K562 (cell line): ENCODE measurements around the gene UBN1. TPM values are rescaled to one million over a fixed set of nuclear protein-coding genes. Genes with fewer than 3 reads are reported as not detected.
A peak's percentile ranks its signal among the peaks of the same experiment; 100 is the strongest.

Experiments
- CBX1 ChIP-seq: sonication (generic); IDR thresholded peaks from 2 replicates; pipeline ENCODE4 v1.6.1; 2016; ENCODE audit warnings: antibody characterized with exemption, low read depth, mild to moderate bottlenecking
- EGR1 ChIP-seq: fragments of 450-650 bp; conservative IDR thresholded peaks from 2 replicates; pipeline ENCODE4 v1.6.1; 2017; ENCODE audit warnings: mild to moderate bottlenecking
- FOXM1 ChIP-seq, 2 experiments: fragments of 450-650 bp in 1 of 2; sonication (generic) in 1 of 2; formaldehyde crosslinking in 1 of 2; IDR thresholded peaks; 2 replicates each; pipeline versions ENCODE4 v1.6.1 to v1.9.0; 2017 to 2022; ENCODE audit warnings: low read depth in 2 of 2, mild to moderate bottlenecking in 2 of 2, missing genetic modification reagents in 1 of 2, moderate library complexity in 1 of 2
- JUN ChIP-seq, 2 experiments: sonication (generic) in 1 of 2; formaldehyde crosslinking in 1 of 2; IDR thresholded peaks; 2 replicates each; pipeline versions ENCODE4 v1.6.1 to v1.8.0; 2012 to 2022; ENCODE audit warnings: borderline replicate concordance in 2 of 2, mild to moderate bottlenecking in 2 of 2, improper control_type of control experiment in 1 of 2, low read depth in 1 of 2, low read length in 1 of 2, missing genetic modification reagents in 1 of 2
- POLR2H ChIP-seq: IDR thresholded peaks from 2 replicates; pipeline ENCODE4 v1.6.1; 2016; ENCODE audit warnings: missing genetic modification characterization, low read depth, mild to moderate bottlenecking, control low read depth, missing compliant biosample characterization, moderate library complexity
- RBBP5 ChIP-seq: fragments of 200-600 bp; sonication (generic); IDR thresholded peaks from 2 replicates; pipeline ENCODE4 v1.6.1; 2012; ENCODE audit warnings: borderline replicate concordance, mild to moderate bottlenecking, low read length, control low read depth, inconsistent platforms; ENCODE audit not compliant: insufficient read depth, poor library complexity, severe bottlenecking
- ZNF77 ChIP-seq: fragments of 250-450 bp; sonication (Bioruptor Pico); IDR thresholded peaks from 2 replicates; pipeline ENCODE4 v1.5.0; 2020
- polyA plus RNA-seq, 8 experiments: library from polyadenylated mRNA; depleted of rRNA in 4 of 8; stranded (reverse) in 5 of 8; unstranded in 3 of 8; fragments of >200 nt; fragmentation: Nextera tagmentation in 2 of 8; fragmentation: Illumina TruSeq in 1 of 8; extraction: Ambion mirVana in 2 of 8; extraction: Trizol in 1 of 8; gene quantifications; 2 replicates each; pipeline versions ENCODE4 v1.2.1 to v1.2.3, GENCODE V29; 2011 to 2014; ENCODE audit warnings: inconsistent platforms in 1 of 8, missing spikeins in 1 of 8
- total RNA-seq, 7 experiments: library from RNA; depleted of rRNA in 6 of 7; stranded (reverse); fragments of >200 nt in 6 of 7; fragmentation: Illumina TruSeq in 2 of 7; extraction: Trizol in 2 of 7; gene quantifications; 2 replicates each; pipeline versions ENCODE4 v1.2.1 to v1.2.3, GENCODE V29; 2011 to 2021; ENCODE audit warnings: low replicate concordance in 1 of 7
- TF ChIP-seq, protein P1 (sequence below): fragments of 450-650 bp; formaldehyde crosslinking; IDR thresholded peaks from 2 replicates; pipeline ENCODE4 v1.4.0; 2020; ENCODE audit warnings: mild to moderate bottlenecking
- TF ChIP-seq, protein P2 (sequence below): fragments of 250-450 bp; sonication (Bioruptor Pico); IDR thresholded peaks from 2 replicates; pipeline ENCODE4 v1.5.0; 2020; ENCODE audit warnings: mild to moderate bottlenecking, borderline replicate concordance
- TF ChIP-seq, protein P3 (sequence below): fragments of 200-800 bp; sonication (Bioruptor generic); IDR thresholded peaks from 2 replicates; pipeline ENCODE4 v1.6.1; 2016; ENCODE audit warnings: missing genetic modification characterization, missing compliant biosample characterization
- TF ChIP-seq, protein P4 (sequence below), 2 experiments: IDR thresholded peaks; 2 replicates each; pipeline ENCODE4 v1.6.1; 2012; ENCODE audit warnings: improper control_type of control experiment in 2 of 2, low read depth in 2 of 2, low read length in 2 of 2, borderline replicate concordance in 1 of 2

Gene UBN1
- total and polyA plus RNA-seq, 9 of the 15 experiments (the other 6 are each of a cell fraction or from before 2014, with no cell fraction given): 1.5 to 45.7 (median 20.6) TPM

DNA sequence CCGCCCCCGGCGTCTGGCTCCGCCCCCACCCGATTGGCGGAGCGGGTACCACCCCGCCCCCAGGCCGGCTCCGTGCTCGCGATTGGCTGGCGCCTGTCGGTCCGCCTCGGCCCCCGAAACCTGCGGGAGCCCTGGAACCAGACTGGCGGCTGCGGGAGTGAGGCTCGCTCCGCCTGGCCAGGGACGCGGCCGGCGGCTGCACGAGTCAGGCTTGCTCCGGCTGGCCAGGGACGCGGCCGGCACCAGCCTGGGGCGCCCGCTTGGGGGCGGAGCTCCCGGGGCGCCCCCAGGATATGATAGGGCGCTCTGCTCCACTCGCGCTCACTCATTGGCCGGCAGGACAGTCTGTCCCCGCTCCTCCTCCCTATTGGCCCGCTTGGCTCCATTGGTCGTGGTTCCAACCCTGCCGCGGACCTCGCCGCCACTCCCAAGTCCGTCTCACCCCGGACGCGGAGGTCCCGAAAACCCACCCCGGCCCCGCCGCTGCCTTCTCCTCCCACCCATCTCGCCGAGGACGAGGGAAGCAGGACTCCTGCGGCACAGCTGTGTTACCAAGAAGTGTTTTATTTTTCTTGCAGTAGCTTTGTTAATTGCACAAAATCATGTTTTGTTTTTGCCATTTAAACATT lies 44.5 kb upstream of the UBN1 start (continued):
- TF ChIP-seq CBX1: 0 out of 2 replicates have a peak, but pooled peaks have one; percentile 13
- peak; percentile 84 for TF ChIP-seq EGR1
- TF ChIP-seq ZNF77 (CRISPR knock-in tag): no peak
- no peak for TF ChIP-seq FOXM1 (IDR thresholded peaks at IDR 0.05; ENCODE audit: low read depth)
- TF ChIP-seq FOXM1 (CRISPR knock-in tag; IDR thresholded peaks at IDR 0.05; ENCODE audit: low read depth): 0 out of 2 replicates have a peak, but pooled peaks have one; percentile 37
- TF ChIP-seq, protein P1, sequence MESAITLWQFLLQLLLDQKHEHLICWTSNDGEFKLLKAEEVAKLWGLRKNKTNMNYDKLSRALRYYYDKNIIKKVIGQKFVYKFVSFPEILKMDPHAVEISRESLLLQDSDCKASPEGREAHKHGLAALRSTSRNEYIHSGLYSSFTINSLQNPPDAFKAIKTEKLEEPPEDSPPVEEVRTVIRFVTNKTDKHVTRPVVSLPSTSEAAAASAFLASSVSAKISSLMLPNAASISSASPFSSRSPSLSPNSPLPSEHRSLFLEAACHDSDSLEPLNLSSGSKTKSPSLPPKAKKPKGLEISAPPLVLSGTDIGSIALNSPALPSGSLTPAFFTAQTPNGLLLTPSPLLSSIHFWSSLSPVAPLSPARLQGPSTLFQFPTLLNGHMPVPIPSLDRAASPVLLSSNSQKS (CRISPR knock-in tag): no peak
- TF ChIP-seq, protein P2, sequence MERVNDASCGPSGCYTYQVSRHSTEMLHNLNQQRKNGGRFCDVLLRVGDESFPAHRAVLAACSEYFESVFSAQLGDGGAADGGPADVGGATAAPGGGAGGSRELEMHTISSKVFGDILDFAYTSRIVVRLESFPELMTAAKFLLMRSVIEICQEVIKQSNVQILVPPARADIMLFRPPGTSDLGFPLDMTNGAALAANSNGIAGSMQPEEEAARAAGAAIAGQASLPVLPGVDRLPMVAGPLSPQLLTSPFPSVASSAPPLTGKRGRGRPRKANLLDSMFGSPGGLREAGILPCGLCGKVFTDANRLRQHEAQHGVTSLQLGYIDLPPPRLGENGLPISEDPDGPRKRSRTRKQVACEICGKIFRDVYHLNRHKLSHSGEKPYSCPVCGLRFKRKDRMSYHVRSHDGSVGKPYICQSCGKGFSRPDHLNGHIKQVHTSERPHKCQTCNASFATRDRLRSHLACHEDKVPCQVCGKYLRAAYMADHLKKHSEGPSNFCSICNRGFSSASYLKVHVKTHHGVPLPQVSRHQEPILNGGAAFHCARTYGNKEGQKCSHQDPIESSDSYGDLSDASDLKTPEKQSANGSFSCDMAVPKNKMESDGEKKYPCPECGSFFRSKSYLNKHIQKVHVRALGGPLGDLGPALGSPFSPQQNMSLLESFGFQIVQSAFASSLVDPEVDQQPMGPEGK: no peak
- no peak for TF ChIP-seq JUN (IDR thresholded peaks at IDR 0.05; ENCODE audit: borderline replicate concordance, low read depth, low read length)
- no peak for TF ChIP-seq JUN (CRISPR knock-in tag; IDR thresholded peaks at IDR 0.05; ENCODE audit: borderline replicate concordance)
- TF ChIP-seq, protein P3, sequence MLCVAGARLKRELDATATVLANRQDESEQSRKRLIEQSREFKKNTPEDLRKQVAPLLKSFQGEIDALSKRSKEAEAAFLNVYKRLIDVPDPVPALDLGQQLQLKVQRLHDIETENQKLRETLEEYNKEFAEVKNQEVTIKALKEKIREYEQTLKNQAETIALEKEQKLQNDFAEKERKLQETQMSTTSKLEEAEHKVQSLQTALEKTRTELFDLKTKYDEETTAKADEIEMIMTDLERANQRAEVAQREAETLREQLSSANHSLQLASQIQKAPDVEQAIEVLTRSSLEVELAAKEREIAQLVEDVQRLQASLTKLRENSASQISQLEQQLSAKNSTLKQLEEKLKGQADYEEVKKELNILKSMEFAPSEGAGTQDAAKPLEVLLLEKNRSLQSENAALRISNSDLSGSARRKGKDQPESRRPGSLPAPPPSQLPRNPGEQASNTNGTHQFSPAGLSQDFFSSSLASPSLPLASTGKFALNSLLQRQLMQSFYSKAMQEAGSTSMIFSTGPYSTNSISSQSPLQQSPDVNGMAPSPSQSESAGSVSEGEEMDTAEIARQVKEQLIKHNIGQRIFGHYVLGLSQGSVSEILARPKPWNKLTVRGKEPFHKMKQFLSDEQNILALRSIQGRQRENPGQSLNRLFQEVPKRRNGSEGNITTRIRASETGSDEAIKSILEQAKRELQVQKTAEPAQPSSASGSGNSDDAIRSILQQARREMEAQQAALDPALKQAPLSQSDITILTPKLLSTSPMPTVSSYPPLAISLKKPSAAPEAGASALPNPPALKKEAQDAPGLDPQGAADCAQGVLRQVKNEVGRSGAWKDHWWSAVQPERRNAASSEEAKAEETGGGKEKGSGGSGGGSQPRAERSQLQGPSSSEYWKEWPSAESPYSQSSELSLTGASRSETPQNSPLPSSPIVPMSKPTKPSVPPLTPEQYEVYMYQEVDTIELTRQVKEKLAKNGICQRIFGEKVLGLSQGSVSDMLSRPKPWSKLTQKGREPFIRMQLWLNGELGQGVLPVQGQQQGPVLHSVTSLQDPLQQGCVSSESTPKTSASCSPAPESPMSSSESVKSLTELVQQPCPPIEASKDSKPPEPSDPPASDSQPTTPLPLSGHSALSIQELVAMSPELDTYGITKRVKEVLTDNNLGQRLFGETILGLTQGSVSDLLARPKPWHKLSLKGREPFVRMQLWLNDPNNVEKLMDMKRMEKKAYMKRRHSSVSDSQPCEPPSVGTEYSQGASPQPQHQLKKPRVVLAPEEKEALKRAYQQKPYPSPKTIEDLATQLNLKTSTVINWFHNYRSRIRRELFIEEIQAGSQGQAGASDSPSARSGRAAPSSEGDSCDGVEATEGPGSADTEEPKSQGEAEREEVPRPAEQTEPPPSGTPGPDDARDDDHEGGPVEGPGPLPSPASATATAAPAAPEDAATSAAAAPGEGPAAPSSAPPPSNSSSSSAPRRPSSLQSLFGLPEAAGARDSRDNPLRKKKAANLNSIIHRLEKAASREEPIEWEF (CRISPR knock-in tag): no peak
- TF ChIP-seq, protein P4, sequence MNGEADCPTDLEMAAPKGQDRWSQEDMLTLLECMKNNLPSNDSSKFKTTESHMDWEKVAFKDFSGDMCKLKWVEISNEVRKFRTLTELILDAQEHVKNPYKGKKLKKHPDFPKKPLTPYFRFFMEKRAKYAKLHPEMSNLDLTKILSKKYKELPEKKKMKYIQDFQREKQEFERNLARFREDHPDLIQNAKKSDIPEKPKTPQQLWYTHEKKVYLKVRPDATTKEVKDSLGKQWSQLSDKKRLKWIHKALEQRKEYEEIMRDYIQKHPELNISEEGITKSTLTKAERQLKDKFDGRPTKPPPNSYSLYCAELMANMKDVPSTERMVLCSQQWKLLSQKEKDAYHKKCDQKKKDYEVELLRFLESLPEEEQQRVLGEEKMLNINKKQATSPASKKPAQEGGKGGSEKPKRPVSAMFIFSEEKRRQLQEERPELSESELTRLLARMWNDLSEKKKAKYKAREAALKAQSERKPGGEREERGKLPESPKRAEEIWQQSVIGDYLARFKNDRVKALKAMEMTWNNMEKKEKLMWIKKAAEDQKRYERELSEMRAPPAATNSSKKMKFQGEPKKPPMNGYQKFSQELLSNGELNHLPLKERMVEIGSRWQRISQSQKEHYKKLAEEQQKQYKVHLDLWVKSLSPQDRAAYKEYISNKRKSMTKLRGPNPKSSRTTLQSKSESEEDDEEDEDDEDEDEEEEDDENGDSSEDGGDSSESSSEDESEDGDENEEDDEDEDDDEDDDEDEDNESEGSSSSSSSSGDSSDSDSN (IDR thresholded peaks at IDR 0.05; ENCODE audit: borderline replicate concordance in 1 of 2, low read depth in 2 of 2, low read length in 2 of 2): 0 out of 4 replicates have a peak, but pooled peaks have one; percentile 42
- TF ChIP-seq POLR2H (tag): peak; percentile 58
- peak; percentile 75 for TF ChIP-seq RBBP5
